ENCODE data around the gene RBP3. TPM values are rescaled to one million over a fixed set of nuclear protein-coding genes. Genes with fewer than 3 reads are reported as not detected.
A peak's percentile ranks its signal among the peaks of the same experiment; 100 is the strongest.

Gene RBP3
- polyA plus RNA-seq, 3 donors: not detected

DNA sequence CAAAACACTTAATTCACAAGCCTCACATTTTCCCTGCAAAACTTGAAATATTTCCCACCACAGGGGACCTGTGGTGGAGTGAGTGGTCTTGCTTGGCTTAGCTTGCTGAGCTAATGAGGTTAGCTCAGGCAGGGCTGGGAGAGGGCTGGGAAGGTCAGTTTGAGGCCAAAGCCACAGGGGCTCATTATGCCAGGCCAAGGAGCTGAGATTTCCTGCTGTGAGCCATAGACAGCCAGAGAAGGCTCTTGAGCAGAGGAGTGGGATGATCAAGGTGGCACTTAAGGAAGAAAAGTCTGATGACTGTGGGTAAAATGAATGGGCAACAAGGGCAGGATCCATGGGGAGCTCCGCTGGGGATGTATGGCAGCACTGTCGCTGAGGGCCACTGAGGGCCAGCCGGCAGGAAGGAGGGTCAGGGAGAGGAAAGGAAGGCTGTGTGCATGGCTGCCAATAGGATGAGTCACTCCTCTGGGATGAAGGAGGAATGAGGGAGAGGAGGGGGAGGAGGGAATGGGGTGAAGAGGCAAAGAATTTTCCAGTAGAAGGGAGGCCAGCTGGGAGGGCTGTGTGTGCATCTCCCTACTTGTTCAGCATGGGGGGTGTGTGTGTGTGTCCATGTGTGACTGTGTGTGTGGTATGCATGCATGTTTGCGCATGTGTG is 54.6 kb downstream of the RBP3 start:
- Histone ChIP-seq H3K9ac (ENCODE audit: insufficient read depth, low read length, poor library complexity, severe bottlenecking) (no peak overlapping the region), H3K27me3 (ENCODE audit: control insufficient read depth in 2 of 2, insufficient read depth in 2 of 2, low read length in 2 of 2) (no peaks in the 10 kb centered on the region), H3K4me3 (replicated peaks in 1 of 3; ENCODE audit: low read depth in 2 of 3, low read length in 3 of 3) (no peak overlapping the region), H3K79me2 (ENCODE audit: insufficient read depth, low read length) (no peaks in the 10 kb centered on the region), H3K4me1 (ENCODE audit: control insufficient read depth in 1 of 2, insufficient read depth in 2 of 2, low read length in 2 of 2) (no peaks in the 10 kb centered on the region), H3K4me2 (replicated peaks; ENCODE audit: extremely low read depth, low read length, poor library complexity, severe bottlenecking) (no peak overlapping the region), H3K27ac (ENCODE audit: low read depth in 1 of 2, low read length in 2 of 2) (no peak overlapping the region), H3K36me3 (replicated peaks in 1 of 2; ENCODE audit: control insufficient read depth in 1 of 2, insufficient read depth in 2 of 2, low read length in 2 of 2) (no peaks in the 10 kb centered on the region), H2AFZ (ENCODE audit: insufficient read depth, low read depth, low read length, poor library complexity, severe bottlenecking) (no peak overlapping the region), H3K9me3 (replicated peaks in 1 of 2; ENCODE audit: control insufficient read depth in 1 of 2, insufficient read depth in 1 of 2, low read length in 2 of 2) (no peaks in the 10 kb centered on the region), H4K20me1 (ENCODE audit: insufficient read depth, low read length) (no peaks in the 10 kb centered on the region)
- peaks cover 0 to 4% (median 2%) of the 10 kb centered on the region in 3 donors for H3K27me3 Mint-ChIP-seq (ENCODE audit: low read depth in 3 of 3)
- DNase-seq: no peak
- intact Hi-C loops (cut with micrococcal nuclease): no loop called here
- no peaks in the 10 kb centered on the region for H3K36me3 Mint-ChIP-seq
- WGBS (ENCODE audit: insufficient coverage): 100% methylated on average over 3 of the region's 4 CpGs
- no peaks in the 10 kb centered on the region for H3K4me1 Mint-ChIP-seq
- peaks cover 0 to 2% (median 0%) of the 10 kb centered on the region in 7 donors for H3K9me3 Mint-ChIP-seq
- peak overlapping the region in 1 of 7 donors; percentile 28 for H3K27ac Mint-ChIP-seq
- H3K4me3 Mint-ChIP-seq: no peak overlapping the region
- TF ChIP-seq, protein P1, sequence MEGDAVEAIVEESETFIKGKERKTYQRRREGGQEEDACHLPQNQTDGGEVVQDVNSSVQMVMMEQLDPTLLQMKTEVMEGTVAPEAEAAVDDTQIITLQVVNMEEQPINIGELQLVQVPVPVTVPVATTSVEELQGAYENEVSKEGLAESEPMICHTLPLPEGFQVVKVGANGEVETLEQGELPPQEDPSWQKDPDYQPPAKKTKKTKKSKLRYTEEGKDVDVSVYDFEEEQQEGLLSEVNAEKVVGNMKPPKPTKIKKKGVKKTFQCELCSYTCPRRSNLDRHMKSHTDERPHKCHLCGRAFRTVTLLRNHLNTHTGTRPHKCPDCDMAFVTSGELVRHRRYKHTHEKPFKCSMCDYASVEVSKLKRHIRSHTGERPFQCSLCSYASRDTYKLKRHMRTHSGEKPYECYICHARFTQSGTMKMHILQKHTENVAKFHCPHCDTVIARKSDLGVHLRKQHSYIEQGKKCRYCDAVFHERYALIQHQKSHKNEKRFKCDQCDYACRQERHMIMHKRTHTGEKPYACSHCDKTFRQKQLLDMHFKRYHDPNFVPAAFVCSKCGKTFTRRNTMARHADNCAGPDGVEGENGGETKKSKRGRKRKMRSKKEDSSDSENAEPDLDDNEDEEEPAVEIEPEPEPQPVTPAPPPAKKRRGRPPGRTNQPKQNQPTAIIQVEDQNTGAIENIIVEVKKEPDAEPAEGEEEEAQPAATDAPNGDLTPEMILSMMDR (IDR thresholded peaks at IDR 0.05): no peak

DNA sequence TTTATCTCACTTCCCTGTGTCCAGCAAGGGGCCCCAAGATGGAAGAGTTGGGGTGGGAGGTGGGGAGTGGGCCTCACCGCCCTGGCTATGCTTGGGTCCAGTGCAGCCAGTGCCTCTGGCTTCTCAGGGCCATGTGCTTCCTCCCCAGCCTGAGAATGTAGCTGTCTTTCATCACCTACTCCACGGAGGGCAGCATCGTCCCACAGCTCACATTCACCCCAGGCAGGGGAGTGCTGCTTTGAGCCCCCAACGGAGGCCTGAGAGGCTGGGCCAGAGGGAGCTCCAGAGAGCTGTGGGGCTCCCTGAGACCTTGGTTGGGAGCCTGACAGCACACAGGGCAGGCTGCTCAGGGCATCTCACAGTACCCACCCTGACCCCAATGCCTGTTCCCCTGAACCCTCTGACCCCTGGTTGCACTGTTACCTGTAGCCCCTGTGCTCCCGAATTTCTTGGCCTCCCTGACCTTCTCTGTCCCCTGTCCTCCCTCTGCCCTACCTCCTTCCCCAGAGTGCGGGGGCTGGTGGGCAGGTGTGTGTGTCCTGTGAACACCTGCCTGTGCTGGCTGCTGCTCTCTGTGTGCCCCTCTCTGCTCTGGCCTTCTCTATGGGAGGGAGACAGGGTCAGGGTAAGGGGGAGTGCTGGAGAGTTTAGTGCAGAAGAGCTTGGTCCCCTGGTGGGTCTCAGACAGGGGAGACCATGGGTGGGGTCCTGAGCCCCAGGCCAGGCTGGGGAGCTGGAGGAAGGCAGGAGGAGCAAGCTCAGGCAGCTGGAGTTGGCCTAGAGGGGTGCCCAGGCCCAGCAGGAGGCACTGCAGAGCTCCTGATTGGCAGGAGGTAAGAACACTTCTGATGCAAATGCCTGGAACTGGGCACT is 55.5 kb downstream of the RBP3 start:
- Mint-ChIP-seq H3K4me3 (no peak overlapping the region), H3K27ac (no peak overlapping the region), H3K9me3 (peaks cover 0 to 2% (median 0%) of the 10 kb centered on the region in 7 donors), H3K36me3 (no peaks in the 10 kb centered on the region), H3K4me1 (no peaks in the 10 kb centered on the region), H3K27me3 (ENCODE audit: low read depth in 3 of 3) (peaks cover 0 to 4% (median 0%) of the 10 kb centered on the region in 3 donors)
- TF ChIP-seq, protein P1 (IDR thresholded peaks at IDR 0.05): no peak
- H3K36me3 ChIP-seq (replicated peaks in 1 of 2; ENCODE audit: control insufficient read depth in 1 of 2, insufficient read depth in 2 of 2, low read length in 2 of 2): no peaks in the 10 kb centered on the region
- no peak overlapping the region for H3K27ac ChIP-seq (ENCODE audit: low read depth in 1 of 2, low read length in 2 of 2)
- peaks cover 4 to 6% of the 10 kb centered on the region in 2 donors for H3K4me1 ChIP-seq (ENCODE audit: control insufficient read depth in 1 of 2, insufficient read depth in 2 of 2, low read length in 2 of 2)
- H2AFZ ChIP-seq (ENCODE audit: insufficient read depth, low read depth, low read length, poor library complexity, severe bottlenecking): no peak overlapping the region
- H3K4me3 ChIP-seq (replicated peaks in 1 of 3; ENCODE audit: low read depth in 2 of 3, low read length in 3 of 3): no peak overlapping the region
- DNase-seq: no peak
- H3K4me2 ChIP-seq (replicated peaks; ENCODE audit: extremely low read depth, low read length, poor library complexity, severe bottlenecking): no peak overlapping the region
- intact Hi-C loops (cut with micrococcal nuclease): no loop called here
- H3K9ac ChIP-seq (ENCODE audit: insufficient read depth, low read length, poor library complexity, severe bottlenecking): no peak overlapping the region
- 92% methylated on average over 3 of the region's 6 CpGs for WGBS (ENCODE audit: insufficient coverage)
- no peaks in the 10 kb centered on the region for H3K27me3 ChIP-seq (ENCODE audit: control insufficient read depth in 2 of 2, insufficient read depth in 2 of 2, low read length in 2 of 2)
- H3K9me3 ChIP-seq (replicated peaks in 1 of 2; ENCODE audit: control insufficient read depth in 1 of 2, insufficient read depth in 1 of 2, low read length in 2 of 2): no peaks in the 10 kb centered on the region
- no peaks in the 10 kb centered on the region for H3K79me2 ChIP-seq (ENCODE audit: insufficient read depth, low read length)
- no peaks in the 10 kb centered on the region for H4K20me1 ChIP-seq (ENCODE audit: insufficient read depth, low read length)
